ENCODE results near the gene OR5H2.
A peak's percentile ranks its signal among the peaks of the same experiment; 100 is the strongest.

The OR5H2 gene

GRCh38 chr3:98326945-98327344 lies 44.6 kb downstream of the OR5H2 start:
- H3K27me3 ChIP-seq (ENCODE audit: insufficient read depth, poor library complexity, severe bottlenecking): peaks cover 7% of the 10 kb centered on the region
- no peaks in the 10 kb centered on the region for H3K9me3 ChIP-seq (ENCODE audit: severe bottlenecking)
- no peak for TF ChIP-seq CTCF (IDR thresholded peaks at IDR 0.05; ENCODE audit: poor library complexity, severe bottlenecking)
- H3K36me3 ChIP-seq (ENCODE audit: low read depth): no peaks in the 10 kb centered on the region
- DNase-seq (ENCODE audit: low spot score) (no peak), ATAC-seq (ENCODE audit: low read depth) (no peak)
- H3K4me1 ChIP-seq (ENCODE audit: insufficient read depth, poor library complexity, severe bottlenecking): no peaks in the 10 kb centered on the region
- H3K27ac ChIP-seq (ENCODE audit: poor library complexity, severe bottlenecking): no peak overlapping the region
- no peak overlapping the region for H3K4me3 ChIP-seq (ENCODE audit: severe bottlenecking)

GRCh38 chr3:98328933-98329332 lies 46.6 kb downstream of the OR5H2 start:
- Histone ChIP-seq H3K36me3 (ENCODE audit: low read depth) (no peaks in the 10 kb centered on the region), H3K4me3 (ENCODE audit: severe bottlenecking) (no peak overlapping the region), H3K4me1 (ENCODE audit: insufficient read depth, poor library complexity, severe bottlenecking) (no peaks in the 10 kb centered on the region), H3K27ac (ENCODE audit: poor library complexity, severe bottlenecking) (no peak overlapping the region), H3K27me3 (ENCODE audit: insufficient read depth, poor library complexity, severe bottlenecking) (peaks cover 7% of the 10 kb centered on the region), H3K9me3 (ENCODE audit: severe bottlenecking) (no peaks in the 10 kb centered on the region)
- TF ChIP-seq CTCF (IDR thresholded peaks at IDR 0.05; ENCODE audit: poor library complexity, severe bottlenecking): no peak
- ATAC-seq (ENCODE audit: low read depth): 0 out of 3 replicates have a peak, but pooled peaks have one; percentile 12
- no peak for DNase-seq (ENCODE audit: low spot score)

- peak; percentile 84 for TF ChIP-seq CTCF (IDR thresholded peaks at IDR 0.05; ENCODE audit: poor library complexity, severe bottlenecking)
- H3K27ac ChIP-seq (ENCODE audit: poor library complexity, severe bottlenecking): no peak overlapping the region
- no peaks in the 10 kb centered on the region for H3K9me3 ChIP-seq (ENCODE audit: severe bottlenecking)
- ATAC-seq (ENCODE audit: low read depth): peak; percentile 78
- H3K27me3 ChIP-seq (ENCODE audit: insufficient read depth, poor library complexity, severe bottlenecking): peaks cover 7% of the 10 kb centered on the region
- H3K4me3 ChIP-seq (ENCODE audit: severe bottlenecking): no peak overlapping the region
- H3K36me3 ChIP-seq (ENCODE audit: low read depth): no peaks in the 10 kb centered on the region
- no peak for DNase-seq (ENCODE audit: low spot score)
- H3K4me1 ChIP-seq (ENCODE audit: insufficient read depth, poor library complexity, severe bottlenecking): no peaks in the 10 kb centered on the region
Measured at GRCh38 chr3:98329392-98330124, 47.3 kb downstream of the OR5H2 start.

GRCh38 chr3:98331329-98331728 lies 49.0 kb downstream of the OR5H2 start:
- no peak overlapping the region for H3K4me3 ChIP-seq (ENCODE audit: severe bottlenecking)
- DNase-seq (ENCODE audit: low spot score) (no peak), ATAC-seq (ENCODE audit: low read depth) (no peak)
- peaks cover 7% of the 10 kb centered on the region for H3K27me3 ChIP-seq (ENCODE audit: insufficient read depth, poor library complexity, severe bottlenecking)
- TF ChIP-seq CTCF (IDR thresholded peaks at IDR 0.05; ENCODE audit: poor library complexity, severe bottlenecking): no peak
- H3K27ac ChIP-seq (ENCODE audit: poor library complexity, severe bottlenecking): no peak overlapping the region
- H3K36me3 ChIP-seq (ENCODE audit: low read depth): no peaks in the 10 kb centered on the region
- H3K9me3 ChIP-seq (ENCODE audit: severe bottlenecking): no peaks in the 10 kb centered on the region
- H3K4me1 ChIP-seq (ENCODE audit: insufficient read depth, poor library complexity, severe bottlenecking): no peaks in the 10 kb centered on the region

Measured in RWPE2 (cell line).